Measurements from ENCODE around the gene LAMA5.

LAMA5 gene

DNA sequence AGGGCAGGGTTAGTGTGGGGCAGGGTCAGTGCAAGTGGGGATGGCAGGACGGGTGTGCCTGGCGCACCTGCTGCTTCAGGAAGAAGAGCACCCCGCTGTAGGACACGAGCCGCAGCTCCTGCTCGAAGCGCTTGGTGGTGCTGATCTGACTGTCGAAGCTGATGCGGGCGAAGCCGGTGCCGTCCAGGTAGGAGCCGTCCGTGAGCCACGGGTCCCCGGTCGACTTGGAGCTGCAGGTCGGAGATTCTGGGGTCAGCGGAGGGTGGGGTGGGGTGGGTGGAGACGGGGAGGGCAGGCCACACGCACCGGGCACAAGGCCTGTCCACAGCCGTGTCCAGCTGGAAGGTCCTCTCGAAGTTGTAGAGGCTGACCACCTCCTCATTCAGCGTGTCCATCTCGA, 54.1 kb downstream of the LAMA5 start:
- FAIRE-seq: no peak

DNA sequence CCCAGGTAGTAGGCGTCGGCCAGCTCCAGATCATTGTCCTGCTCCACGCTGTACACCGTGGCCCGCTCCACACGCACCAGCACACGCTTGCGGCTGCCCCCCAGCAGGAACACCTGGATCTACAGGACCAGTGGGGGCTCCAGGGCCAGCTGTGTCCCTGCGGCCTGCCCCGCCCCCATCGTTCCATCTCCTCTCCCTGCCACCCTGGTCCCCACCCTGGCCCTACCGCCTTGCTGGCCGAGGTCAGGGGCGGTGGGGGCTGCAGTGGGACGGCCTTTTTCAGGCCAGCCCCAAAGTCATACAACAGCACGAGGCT, 54.5 kb downstream of the LAMA5 start:
- FAIRE-seq: no peak

DNA sequence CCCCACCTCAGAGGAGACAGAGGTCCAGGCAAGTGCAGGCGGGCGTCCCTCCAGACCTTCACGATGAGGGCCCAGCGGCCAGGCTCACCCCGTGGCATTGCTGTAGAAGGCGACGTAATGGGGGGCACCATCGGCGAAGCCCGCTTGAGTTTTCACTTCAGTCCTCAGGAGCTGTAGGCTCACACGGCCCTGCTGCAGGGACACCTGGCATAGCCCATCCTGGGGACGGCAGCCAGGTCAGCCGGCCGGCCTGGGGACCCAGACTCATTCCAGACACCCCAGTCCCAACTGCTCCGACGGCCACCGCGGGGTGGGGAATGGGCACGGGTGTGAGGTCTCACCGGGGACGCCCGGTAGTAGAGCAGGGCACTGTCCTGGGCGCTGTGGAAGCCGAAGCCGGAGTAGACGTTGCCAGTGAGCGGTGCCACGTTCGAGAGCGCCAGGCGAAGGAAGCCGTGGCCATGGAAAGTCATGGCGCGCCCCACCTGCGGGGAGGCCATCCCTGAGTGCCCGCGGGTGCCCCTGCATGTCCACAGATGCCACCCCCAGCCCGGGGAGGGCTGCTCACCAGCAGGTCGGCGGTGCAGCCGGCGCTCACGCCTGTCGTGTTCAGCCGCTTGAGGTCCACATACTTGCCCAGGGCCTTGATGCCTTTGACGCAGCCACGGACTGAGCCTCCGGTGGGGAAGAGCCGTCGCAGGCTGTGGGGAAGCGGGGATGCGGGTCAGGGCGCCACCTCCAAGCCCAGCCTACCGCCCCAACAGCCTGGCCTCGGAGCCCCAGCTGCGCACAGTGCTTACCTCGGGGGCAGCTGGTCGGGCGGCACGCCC, 55.1 kb downstream of the LAMA5 start:
- FAIRE-seq: no peak

DNA sequence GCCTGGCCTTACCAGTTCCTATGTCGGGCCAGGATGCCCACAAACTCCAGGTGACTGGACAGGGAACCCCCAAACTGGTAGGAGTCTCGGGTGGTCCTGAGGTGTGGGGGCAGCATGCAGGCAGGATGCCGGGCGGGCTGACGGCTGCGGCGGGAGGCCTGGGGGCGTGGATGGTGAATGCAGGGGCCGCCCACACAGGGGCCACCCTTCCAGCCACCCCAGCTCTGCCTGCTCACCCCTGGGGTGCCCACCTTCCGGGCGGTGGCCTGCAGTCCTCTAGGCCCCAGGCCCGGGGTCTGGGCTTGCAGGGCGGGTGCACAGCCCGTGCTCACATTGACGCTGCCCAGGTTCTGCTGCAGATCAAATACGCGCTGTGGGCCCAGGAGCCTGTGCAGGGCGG, 56.0 kb downstream of the LAMA5 start:
- no peak for FAIRE-seq

DNA sequence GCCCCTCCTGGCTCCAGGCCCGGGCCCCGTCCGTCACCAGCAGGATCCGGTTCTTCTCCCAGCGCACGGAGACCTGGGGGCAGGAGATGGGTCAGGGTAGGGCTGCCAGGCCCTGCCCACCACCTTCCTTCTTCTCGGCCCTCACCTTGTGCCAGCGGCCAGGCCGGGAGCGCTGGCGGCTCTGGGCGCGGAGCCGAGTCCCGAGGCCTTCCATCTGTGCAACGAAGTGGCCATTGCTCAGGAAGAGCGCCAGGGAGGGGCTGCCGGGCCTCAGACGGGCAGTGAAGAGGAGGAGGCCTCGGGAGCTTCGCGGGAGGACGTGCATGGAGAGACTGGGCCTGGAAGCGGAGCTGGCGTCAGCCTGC, 56.4 kb downstream of the LAMA5 start:
- no peak for FAIRE-seq

DNA sequence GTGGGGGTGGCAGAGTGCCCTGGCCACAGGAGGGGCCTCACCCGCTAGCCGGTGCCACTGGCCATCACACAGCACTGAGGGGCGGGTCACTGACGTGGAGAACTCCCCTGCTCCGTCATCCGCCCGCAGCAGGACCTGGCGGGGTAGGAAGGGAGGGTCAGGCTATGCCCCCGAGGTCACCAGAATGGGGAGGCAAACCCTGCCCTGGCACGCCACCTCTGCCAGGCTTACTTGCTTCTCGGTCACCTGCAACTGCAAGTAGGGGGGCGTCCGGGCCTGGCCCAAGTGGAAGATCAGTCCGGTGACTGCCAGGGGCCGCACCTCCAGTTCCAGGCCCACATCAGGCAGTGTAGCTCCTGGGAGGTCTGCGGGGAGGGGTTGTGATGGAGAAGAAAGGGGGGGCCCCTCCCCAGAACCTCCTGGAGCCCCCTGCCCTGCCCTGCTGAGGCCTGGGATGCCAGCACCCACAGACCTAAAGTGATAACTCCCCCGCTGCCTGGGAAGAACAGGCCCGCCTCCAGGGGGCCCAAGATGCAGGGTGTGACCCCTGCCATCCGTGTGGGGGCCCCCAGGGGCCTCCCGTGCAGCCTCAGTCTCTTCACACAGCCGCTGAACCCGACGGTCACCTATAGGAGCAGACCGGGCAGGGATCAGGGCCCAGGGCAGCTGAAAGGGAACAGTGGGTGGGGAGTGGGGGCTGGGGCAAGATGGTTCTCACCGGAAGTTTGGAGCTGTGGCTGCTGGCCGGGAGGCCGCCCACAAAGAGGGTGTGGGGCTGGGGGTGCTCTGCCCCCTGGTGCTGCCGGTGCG, 57.0 kb downstream of the LAMA5 start:
- no peak for FAIRE-seq

DNA sequence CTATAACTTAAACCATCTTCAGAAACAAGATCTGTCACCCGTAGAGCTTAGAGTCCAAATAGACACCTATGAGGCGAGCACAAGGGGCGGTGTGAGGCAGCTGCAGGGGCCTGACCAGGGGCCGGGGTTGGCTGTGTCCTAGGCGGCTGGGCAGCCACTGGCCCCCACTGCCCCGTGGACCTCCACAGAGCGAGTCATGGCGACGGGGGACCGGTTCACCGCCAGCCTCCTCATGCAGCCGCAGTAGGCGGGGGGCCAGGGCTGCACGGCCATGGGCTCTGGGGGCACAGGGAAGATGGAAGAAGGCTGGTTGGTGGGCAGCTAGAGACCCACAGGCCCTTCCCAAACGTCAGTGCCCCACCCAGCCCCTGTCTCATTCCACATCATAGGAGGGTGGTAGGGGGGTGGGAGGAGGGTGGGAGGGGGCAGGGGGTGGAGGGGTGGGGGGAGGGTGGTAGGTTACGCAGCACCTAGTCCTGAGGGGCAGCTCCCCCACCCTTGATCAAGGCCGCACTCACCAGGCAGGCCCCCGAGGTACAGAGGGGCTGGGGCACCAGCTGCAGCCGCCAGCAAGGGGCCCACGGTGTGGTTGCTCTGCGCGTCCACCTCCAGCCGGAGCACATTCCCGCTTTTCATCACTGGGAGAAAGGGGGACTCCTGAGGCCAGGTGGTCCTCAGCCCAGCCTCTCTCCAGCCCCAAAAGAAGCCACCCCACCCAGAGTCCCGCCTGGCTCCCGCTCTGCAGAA, 57.7 kb downstream of the LAMA5 start:
- FAIRE-seq: no peak

DNA sequence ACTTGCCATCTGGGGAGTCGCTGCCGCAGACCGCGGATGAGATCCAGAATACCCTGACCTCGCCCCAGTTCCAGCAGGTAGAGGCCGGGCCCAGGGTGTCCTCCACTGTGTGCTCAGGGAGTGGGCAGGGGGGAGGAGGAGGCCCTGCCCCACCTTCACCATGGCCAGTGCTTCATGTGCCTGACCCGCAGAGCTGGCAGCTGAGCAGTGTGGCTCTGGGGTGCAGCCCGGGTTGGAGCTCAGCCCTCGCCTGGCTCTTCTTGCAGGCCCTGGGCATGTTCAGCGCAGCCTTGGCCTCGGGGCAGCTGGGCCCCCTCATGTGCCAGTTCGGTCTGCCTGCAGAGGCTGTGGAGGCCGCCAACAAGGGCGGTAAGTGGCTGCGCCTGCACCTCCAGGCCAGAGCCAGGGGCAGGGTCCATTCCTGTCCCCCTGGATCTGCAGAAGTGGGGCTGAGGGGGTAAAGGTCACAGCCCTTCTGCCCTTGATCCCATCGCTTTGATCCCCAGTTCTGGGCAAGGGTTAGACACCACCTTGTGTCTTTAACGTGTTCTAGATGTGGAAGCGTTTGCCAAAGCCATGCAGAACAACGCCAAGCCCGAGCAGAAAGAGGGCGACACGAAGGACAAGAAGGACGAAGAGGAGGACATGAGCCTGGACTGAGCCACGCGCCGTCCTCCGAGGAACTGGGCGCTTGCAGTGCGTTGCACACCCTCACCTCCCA, 58.9 kb downstream of the LAMA5 start:
- FAIRE-seq: no peak

DNA sequence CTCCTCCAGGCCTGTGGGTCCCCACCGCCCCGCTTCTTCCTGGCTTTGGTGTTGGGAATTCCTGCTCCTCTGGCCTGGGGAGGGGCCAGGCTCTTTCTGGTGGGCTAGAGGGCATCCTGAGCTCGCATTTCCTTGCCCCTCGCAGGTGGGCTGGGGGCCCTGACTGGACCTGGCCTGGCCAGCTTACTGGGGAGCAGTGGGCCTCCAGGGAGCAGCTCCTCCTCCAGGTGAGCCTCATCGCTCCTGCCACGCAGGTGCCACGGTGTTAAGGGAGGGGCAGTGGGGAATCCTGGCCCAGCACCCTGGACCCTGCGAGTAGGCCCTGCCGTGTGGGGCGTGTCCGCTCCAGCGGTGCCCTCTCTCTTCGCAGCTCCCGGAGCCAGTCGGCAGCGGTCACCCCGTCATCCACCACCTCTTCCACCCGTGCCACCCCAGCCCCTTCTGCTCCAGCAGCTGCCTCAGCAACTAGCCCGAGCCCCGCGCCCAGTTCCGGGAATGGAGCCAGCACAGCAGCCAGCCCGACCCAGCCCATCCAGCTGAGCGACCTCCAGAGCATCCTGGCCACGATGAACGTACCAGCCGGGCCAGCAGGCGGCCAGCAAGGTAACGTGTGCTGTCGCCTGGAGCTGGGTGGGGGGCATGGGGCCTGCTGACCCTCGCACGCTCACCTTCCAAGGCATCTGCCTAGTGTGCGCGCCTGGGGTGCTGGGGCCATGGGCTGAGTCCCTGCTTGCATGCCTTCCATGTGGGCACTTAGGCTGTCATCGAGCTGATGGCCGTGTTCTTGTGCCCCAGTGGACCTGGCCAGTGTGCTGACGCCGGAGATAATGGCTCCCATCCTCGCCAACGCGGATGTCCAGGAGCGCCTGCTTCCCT, 59.6 kb downstream of the LAMA5 start:
- FAIRE-seq: no peak

DNA sequence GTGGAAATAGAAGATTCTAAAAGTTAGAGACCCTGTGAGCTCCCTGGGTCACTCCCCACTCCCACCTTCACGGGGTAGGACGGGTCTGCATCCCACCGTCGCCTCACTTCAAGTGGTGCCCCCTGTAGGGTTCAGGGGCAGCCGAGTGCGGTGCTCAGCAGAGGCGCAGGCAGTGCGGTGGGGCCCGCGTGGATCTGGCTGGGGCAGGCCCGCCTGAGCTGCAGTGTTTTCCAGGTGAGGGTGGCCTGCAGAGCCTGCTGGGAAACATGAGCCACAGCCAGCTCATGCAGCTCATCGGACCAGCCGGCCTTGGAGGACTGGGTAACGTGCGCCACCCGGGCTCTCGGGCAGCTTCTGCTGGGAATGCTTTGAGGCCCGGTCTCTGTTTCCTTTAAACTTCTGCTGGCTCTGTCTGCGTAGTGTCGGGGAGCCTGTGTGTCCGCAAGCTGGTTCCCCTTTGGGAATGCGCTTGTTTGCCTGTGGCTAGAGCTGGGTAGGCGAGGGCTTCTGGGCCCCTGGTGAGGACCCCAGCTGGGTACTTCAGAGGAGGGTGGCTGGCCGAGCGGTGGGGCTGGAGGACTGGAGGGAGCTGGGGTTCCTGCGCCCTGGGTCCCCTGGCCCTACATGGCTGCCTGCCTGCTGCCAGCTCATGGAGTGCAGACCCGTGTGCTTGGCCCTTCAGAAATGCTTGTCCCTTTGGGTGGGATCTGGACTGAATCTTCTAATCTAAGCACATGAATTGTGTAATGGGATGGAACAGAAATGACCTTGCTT, 60.5 kb downstream of the LAMA5 start:
- FAIRE-seq: no peak

DNA sequence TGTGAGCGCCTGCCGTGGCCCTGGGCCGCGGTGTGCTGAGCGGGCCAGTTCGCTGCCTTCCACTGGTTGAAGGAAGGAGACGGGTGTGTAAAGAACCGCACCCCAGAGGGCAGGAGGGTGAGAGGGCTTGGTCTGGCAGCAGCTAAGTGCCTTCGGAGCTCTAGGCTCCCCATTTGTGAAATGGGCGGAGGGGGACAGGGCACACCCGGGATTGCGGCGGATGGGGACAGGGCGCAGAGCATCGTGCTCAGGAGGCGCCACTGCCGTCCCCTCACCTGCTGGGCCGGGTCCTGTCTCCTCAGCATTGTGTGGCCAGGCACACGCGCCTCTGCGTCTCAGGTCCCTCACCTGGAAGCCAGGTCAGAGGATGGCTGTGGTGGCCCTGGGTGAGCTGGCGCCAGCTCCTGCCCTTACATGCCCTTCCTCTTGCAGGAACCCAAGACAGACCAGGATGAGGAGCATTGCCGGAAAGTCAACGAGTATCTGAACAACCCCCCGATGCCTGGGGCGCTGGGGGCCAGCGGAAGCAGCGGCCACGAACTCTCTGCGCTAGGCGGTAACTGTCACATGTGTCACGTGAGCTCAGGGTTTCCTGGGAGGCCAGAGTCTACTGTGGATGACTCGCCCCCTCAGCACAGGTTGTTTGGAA, 61.2 kb downstream of the LAMA5 start:
- no peak for FAIRE-seq

DNA sequence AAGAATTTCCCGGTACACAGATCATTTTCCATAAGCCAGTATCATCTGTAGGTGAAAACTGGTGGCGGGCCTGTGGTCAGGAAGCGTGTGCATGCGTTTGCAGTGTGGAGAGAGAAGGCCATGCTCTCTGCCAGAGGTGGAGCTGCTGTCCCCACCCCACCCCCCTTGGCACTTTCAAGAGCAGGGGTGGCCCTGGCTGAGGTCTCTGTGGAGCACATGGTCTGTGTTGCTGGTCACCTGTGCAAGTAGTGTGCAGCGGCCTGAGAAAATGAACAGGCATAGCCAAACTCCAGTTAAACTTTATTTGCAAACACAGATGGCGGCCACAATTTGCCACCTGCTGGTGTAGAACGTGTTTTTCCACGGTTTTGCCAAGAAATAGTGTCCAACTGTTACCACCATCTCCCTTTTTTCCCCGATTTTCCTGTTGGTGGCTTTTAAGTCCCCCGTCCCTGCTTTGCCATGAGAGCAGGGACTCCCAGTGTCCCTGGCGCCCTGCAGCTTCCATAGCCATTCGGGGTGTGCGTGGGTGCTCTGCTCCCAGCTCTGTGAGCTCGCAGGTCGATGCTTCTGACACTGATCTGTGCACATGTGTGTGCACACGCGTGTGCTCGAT, 61.9 kb downstream of the LAMA5 start:
- no peak for FAIRE-seq

DNA sequence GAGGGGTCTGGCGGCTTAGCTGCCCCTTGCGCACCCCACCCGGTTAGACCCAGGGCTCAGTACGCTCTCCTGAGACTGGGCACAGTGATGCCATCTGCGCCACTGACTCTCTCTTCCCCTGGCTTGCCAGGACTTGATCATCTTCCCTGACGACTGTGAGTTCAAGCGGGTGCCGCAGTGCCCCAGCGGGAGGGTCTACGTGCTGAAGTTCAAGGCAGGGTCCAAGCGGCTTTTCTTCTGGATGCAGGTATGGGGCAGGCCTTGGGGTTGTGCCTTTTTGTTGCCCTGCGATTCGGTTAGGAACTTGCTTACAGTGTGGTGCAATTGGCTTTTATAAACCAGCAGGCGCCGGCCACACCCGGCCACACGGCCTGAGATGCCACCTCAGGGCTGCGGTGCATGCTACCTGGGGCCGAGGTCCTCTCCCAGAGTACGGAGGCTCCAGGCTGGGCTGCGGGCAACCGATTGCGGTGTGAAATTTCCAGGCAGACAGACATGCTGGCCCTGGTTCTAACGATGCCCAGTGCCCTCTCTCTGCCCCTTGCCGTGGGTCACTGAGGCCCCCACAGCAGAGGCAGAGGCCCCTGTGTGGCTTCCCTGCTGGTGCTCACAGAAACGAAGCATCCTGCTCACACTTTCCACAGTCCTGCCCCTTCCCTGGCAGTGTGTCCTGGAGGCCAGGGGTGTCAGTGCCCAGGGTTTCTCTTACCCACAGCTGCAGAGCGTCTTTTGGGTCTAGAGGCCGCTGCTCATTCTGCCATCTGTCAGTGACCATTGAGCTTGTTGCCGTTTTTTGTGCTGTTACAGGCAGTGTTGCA, 62.6 kb downstream of the LAMA5 start:
- no peak for FAIRE-seq

DNA sequence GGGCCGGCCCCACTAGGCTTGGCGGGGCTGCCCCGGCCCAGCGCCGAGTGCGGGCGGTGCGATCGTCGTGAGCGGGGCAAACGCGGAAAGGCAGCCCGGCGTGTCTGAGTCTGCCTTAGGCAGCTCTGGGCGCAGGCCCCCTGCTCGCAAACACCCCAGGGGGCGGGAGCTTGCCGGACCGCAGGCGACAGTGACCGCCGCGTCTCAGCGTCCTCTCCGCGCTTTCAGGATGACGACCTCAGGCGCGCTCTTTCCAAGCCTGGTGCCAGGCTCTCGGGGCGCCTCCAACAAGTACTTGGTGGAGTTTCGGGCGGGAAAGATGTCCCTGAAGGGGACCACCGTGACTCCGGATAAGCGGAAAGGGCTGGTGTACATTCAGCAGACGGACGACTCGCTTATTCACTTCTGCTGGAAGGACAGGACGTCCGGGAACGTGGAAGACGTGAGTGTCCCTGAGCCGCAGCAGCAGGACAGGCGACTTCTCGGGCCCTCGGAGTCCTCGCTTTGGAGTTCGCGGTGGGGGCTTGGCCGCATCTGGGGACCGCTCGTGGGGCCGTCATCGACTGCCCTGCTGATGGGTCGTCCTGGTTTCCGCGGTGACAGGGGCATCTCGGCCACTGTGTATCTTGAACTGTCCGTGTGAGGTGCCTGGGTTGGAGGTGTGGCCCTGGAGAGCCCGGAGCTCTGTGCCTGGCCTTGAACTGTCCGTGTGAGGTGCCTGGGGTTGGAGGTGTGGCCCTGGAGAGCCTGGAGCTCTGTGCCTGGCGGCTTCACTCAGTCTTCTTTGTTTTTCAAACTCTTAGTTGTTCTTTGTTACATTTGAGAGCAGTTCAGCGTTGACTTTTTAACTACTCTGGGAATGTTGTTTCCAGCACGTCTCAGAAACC, 63.5 kb downstream of the LAMA5 start:
- no peak for FAIRE-seq

DNA sequence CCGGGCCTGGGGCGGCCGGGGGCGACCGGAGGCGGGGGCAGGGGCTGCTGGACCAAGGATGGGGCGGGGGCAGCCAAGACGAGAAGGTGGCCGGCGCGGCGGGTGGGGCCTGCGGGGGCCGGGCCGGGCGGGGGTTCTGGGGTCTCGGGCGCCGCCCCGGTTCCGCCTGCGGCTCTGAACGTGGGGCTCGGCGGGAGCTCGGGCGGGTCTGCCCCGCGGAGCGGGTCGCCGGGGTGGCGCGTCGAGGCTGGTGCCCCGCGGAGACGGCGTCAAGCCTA, 64.1 kb downstream of the LAMA5 start:
- FAIRE-seq: no peak

DNA sequence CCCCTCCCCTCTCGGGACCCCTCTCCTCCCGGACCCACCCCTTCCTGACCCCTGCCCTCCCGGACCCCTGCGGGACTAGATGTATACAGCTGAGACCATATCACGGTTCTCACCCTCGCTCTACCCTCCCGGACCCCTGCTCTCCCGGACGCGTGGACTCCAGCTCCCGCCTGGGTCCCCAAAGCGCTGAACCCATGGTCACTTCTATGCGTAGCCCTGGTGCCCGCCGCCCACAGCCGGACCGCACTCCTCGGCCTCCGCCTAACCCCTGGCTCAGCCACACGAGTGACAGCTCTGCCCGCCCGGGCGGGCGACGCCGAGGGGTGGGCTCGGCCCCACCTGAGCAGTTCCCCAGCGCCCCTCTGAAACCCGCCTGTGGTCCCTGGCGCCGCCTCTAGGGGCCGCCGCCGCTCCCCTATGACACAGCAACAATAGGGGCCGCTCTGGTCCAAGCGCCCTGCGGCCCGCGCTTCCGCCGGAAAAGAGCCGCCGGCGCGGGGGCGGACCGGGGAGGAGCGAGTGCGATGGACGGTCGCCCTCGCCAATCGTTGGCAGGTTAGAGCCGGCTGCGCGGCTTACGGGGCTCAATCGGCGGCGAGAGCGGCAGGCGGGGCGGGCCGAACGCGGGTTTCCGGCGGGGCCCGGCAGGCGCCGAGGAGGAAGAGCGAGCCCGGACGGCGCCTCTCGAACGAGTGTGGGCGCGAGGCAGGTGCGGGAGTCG, 64.6 kb downstream of the LAMA5 start, which contains the start of gene ADRM1:
Gene ADRM1 (plus strand): TSS at position 657 of the 721 bp plus-strand sequence. CDS start 572 bp downstream, outside the sequence.
- FAIRE-seq: peak; percentile 79

DNA sequence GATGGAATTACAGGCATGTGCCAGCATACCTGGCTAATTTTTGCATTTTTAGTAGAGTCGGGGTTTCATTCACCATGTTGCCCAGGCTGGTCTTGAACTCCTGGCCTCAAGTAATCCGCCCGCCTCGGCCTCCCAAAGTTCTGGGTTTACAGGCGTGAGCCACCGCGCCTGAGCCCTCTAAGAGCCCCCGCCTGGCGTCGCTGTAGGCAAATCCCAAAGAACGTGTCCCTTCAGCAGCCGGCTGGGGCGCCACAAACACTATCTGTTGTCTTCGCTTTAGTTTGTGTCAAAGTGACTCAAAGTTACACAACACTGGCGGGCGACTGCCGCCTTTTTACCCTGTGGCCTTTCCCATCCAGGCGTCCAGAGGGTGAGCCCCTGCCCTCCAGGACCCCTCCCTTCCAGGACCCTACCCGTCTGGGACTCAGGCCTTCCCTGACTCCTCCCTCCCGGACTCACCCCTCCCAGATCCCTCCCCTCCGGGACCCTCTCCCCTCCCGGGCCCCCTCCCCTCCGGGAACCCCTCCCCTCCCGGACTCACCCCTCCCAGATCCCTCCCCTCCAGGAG, 65.3 kb downstream of the LAMA5 start:
- peak; percentile 78 for FAIRE-seq
